ENCODE measurements around the gene CEACAM1.

- TF ChIP-seq CTCF (IDR thresholded peaks at IDR 0.05) (no peak), REST (IDR thresholded peaks at IDR 0.05; ENCODE audit: insufficient read depth in 1 of 2, low read depth in 2 of 2, low read length in 1 of 2) (no peak), POLR2AphosphoS5 (IDR thresholded peaks at IDR 0.05; ENCODE audit: low read depth, low read length) (no peak)
These were observed 39.3 kb upstream of the CEACAM1 start for GRCh38 chr19:42567567-42567966.
